MG63 (cell line): ENCODE measurements around the gene SLC66A1. TPM values are rescaled to one million over a fixed set of nuclear protein-coding genes. Genes with fewer than 3 reads are reported as not detected.
A peak's percentile ranks its signal among the peaks of the same experiment; 100 is the strongest.

Source experiments
- DNase-seq: peaks from one replicate; pipeline ENCODE4 v3.0.0-alpha.2; 2020
- H3K27me3 ChIP-seq: fragments of 250-450 bp; sonication (Bioruptor Pico); 2 replicates; pipeline ENCODE4 v1.5.1; 2020; ENCODE audit warnings: mild to moderate bottlenecking, moderate library complexity
- H3K36me3 ChIP-seq: fragments of 250-450 bp; sonication (Bioruptor Pico); 2 replicates; pipeline ENCODE4 v1.5.1; 2020; ENCODE audit warnings: mild to moderate bottlenecking, moderate library complexity
- H3K4me3 ChIP-seq: fragments of 250-450 bp; sonication (Bioruptor Pico); 2 replicates; pipeline ENCODE4 v1.5.1; 2020; ENCODE audit warnings: mild to moderate bottlenecking, moderate library complexity
- H3K9me3 ChIP-seq: fragments of 250-450 bp; sonication (Bioruptor Pico); 2 replicates; pipeline ENCODE4 v1.5.1; 2020; ENCODE audit warnings: mild to moderate bottlenecking, moderate library complexity
- total RNA-seq: library from RNA; depleted of rRNA; stranded (reverse); fragments of >200 nt; shearing (Covaris generic); gene quantifications from 2 replicates; pipeline ENCODE4 v1.2.3, GENCODE V29; 2014; ENCODE audit warnings: low replicate concordance

Gene SLC66A1
- total RNA-seq, 1 experiment from 2014 or later, result 19.9 TPM

- no peak overlapping the region for H3K4me3 ChIP-seq
- H3K9me3 ChIP-seq, result no peaks in the 10 kb centered on the region
- no peaks in the 10 kb centered on the region for H3K27me3 ChIP-seq
- H3K36me3 ChIP-seq, result peaks cover 8% of the 10 kb centered on the region
- DNase-seq, result no peak
These were observed 18.5 kb downstream of the SLC66A1 start for GRCh38 chr1:19330449-19331135.

GRCh38 chr1:19331262-19331878, 19.2 kb downstream of the SLC66A1 start:
- no peak overlapping the region for H3K4me3 ChIP-seq
- no peaks in the 10 kb centered on the region for H3K9me3 ChIP-seq
- no peak for DNase-seq
- H3K36me3 ChIP-seq, result peaks cover 2% of the 10 kb centered on the region; the same call in 1 of the 2 replicates
- H3K27me3 ChIP-seq, result no peaks in the 10 kb centered on the region

DNA sequence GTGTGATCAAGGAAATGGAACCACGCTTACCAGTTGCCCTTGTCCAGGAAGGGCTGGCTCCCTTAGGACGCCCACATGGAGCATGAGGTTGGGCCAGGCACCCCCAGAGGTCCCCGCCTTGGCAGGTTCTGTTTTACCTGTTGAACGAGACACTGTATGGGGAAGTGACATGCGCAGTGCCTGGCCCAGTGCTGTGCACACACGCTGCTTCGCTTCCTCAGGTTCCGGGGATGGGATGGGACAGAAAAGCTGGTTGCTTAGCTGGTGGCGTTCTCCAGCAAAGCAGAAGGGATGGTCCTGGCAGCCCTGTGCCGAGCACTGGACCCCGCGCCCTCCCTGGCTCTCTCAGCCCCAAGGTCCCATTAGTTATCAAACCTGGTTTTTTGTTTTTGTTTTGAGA, 20.7 kb downstream of the SLC66A1 start:
- H3K36me3 ChIP-seq, result no peaks in the 10 kb centered on the region
- no peak for DNase-seq
- no peaks in the 10 kb centered on the region for H3K9me3 ChIP-seq
- H3K4me3 ChIP-seq, result no peak overlapping the region
- H3K27me3 ChIP-seq, result no peaks in the 10 kb centered on the region

DNA sequence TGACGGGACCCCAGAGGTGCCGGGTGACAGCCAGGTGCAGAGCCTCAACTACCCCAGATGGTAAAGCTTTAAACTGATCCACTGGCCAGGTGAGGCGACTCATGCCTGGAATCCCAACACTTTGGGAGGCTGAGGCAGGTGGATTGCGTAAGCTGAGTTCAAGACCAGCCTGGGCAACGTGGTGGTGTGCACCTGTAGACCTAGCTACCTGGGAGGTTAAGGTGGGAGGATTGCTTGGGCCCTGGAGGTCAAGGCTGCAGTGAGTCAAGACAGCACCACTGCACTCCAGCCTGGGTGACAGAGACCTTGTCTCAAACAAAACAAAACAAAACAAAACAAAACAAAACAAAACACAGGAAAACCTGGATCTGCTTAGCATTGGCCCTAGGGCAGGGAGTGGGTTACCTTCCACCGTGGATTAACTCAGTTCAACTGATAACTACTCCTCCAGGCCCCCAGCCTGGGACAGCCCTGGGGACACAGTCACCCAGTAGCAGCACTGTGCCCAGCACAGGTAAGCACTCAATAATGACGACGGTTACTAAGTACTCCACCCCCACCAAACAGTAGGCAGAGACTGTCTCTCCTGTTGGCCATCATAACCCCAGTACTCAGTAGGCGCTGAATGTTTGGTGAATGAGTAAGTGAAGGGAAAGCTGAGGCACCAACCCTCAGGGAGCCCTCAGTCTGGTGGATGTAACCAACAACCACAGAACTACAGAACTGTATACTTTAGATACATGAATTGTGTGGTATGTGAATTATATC, 21.6 kb downstream of the SLC66A1 start:
- H3K36me3 ChIP-seq, result no peaks in the 10 kb centered on the region
- H3K27me3 ChIP-seq, result no peaks in the 10 kb centered on the region
- no peak for DNase-seq
- H3K9me3 ChIP-seq, result no peaks in the 10 kb centered on the region
- H3K4me3 ChIP-seq, result no peak overlapping the region

GRCh38 chr1:19336543-19336942, 24.4 kb downstream of the SLC66A1 start:
- DNase-seq, result peak; percentile 12
- no peaks in the 10 kb centered on the region for H3K27me3 ChIP-seq
- no peak overlapping the region for H3K4me3 ChIP-seq
- H3K36me3 ChIP-seq, result peaks cover 13% of the 10 kb centered on the region
- H3K9me3 ChIP-seq, result no peaks in the 10 kb centered on the region

DNA sequence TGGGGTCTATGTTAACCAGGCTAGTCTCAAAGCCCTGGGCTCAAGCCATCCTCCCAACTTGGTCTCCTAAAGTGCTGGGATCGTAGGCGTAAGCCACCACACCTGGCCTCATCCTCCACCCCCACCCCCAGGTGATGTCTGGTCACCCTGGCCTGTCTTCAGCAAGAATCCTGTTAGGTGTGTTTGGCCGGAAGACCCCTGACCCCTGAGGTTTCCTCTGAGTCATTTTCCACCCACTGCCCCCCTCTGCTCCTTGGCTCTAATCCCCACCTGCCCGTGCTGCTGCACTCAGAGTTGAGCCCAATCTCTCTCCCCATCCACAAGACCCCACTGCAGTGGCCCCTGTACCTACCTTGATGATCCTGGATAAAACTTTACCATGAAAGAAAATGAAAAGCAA, 25.2 kb downstream of the SLC66A1 start:
- DNase-seq, result no peak
- Histone ChIP-seq H3K27me3 (no peaks in the 10 kb centered on the region), H3K9me3 (no peaks in the 10 kb centered on the region), H3K4me3 (no peak overlapping the region), H3K36me3 (peaks cover 17% of the 10 kb centered on the region)

- Histone ChIP-seq H3K9me3 (no peaks in the 10 kb centered on the region), H3K36me3 (peaks cover 20% of the 10 kb centered on the region), H3K4me3 (no peak overlapping the region), H3K27me3 (no peaks in the 10 kb centered on the region)
- no peak for DNase-seq
These were observed 26.2 kb downstream of the SLC66A1 start for GRCh38 chr1:19338323-19338762.

DNA sequence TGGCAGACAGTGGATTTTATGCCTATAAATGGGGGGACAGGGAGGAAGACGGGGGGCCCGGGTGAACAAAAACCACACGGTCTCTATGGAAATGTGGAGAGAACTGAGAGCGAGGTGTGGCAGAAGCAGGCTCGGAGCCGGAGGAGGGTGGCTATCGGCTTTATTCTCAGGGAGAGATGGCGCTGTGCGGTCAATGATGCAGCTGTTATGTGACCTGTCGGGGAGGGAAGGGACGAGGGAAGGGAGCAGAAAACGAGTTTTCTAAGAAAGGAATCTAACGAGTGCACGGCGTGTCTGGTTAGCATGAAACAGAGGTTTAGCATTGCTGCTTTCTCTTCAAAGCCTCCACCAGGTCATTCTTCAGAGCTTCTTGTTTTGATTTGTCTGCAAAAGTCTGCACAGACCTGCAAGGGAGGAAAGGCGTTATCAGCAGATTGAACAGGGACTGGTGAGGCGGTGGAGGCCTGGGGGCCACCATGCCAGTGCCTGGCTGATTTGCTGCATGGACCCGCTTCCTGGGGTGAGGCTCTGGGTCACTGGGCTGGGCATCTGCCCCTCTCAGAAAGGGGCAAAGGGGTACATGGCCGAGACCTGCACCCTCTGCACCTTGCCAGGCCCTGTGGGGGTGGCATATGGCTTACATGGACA, 27.2 kb downstream of the SLC66A1 start:
- H3K9me3 ChIP-seq, result no peaks in the 10 kb centered on the region
- no peak for DNase-seq
- H3K27me3 ChIP-seq, result no peaks in the 10 kb centered on the region
- no peak overlapping the region for H3K4me3 ChIP-seq
- H3K36me3 ChIP-seq, result peaks cover 26% of the 10 kb centered on the region

GRCh38 chr1:19340387-19340937, 28.3 kb downstream of the SLC66A1 start:
- H3K4me3 ChIP-seq, result no peak overlapping the region
- peaks cover 35% of the 10 kb centered on the region for H3K36me3 ChIP-seq

GRCh38 chr1:19341201-19342061, 29.3 kb downstream of the SLC66A1 start:
- H3K9me3 ChIP-seq, result no peaks in the 10 kb centered on the region
- DNase-seq, result peak; percentile 66
- H3K36me3 ChIP-seq, result peaks cover 35% of the 10 kb centered on the region
- no peaks in the 10 kb centered on the region for H3K27me3 ChIP-seq
- no peak overlapping the region for H3K4me3 ChIP-seq

More at GRCh38 chr1:19340387-19340937, 28.3 kb downstream of the SLC66A1 start:
- DNase-seq, result no peak
- Histone ChIP-seq H3K9me3 (no peaks in the 10 kb centered on the region), H3K27me3 (no peaks in the 10 kb centered on the region)

DNA sequence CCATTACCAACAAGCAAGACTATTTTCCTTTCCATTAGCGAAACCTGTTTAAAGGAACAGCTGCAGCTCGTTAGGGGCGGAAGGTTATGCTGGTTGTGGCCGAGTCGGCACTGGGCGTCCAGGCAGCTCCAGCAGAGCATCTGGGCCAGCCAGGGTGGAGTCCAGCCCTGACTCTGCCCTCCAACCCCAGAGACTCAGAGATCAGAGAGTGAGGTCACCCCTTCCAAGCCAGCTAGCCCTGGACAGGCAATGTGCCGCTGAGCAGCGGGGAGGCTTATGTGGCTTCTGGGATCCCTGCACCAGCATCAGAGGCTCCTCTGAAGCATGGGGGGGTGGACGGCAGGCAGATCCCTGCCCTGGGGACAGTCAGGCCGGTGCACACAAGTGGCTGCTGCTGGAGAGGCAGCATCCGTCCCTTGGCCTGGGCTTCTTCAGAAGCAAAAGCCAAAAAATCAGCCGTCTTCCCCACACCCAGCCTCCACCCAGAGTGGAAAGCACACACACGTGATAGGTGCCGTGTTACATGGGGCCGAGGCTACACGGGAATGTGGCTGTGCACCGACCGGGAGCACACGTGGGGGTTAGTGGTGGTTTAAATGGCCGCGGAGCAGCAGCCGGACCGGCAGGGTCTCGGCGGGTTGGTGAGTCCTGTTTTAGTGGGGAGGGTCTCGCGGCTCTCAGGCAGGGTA, 30.1 kb downstream of the SLC66A1 start:
- H3K9me3 ChIP-seq, result no peaks in the 10 kb centered on the region
- no peaks in the 10 kb centered on the region for H3K27me3 ChIP-seq
- peaks cover 35% of the 10 kb centered on the region for H3K36me3 ChIP-seq
- no peak overlapping the region for H3K4me3 ChIP-seq
- DNase-seq, result no peak

DNA sequence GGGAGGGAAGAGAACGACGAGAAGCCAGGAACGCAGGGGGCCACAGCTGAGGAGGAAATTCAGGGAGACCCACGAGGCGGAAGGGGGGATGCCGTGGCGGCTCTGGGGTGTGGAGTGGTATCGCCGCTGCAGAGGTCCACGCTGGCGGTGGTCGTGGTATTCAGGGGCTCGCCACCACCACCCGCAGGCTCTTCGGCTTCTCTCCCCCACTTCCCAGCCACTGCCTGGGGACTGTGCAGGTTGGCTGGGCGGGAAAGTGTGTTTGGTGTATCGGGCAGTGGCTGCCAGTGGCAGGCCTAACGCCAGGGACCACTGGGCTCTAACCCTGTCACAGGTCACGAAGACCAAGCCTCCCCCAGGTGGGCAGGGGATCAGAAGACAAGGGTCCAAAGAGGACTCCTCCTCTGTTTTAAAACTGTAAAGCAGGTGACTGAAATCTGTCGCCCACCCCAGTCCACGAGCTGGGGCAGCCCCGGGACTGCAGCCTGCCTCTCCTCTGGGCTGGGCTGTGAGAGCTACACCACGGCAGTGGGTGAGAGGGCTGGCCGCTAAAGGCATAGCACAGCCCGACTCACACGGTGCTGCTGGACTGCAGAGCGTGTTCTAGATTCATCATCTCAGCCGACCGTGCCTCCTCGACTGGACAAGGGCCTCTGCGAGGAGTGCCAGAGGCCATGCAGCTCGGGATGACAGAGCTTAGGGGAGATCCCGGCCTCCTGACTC, 30.9 kb downstream of the SLC66A1 start:
- Histone ChIP-seq H3K27me3 (no peaks in the 10 kb centered on the region), H3K36me3 (peaks cover 35% of the 10 kb centered on the region), H3K9me3 (no peaks in the 10 kb centered on the region), H3K4me3 (no peak overlapping the region)
- no peak for DNase-seq

GRCh38 chr1:19343617-19344350, 31.7 kb downstream of the SLC66A1 start:
- no peaks in the 10 kb centered on the region for H3K9me3 ChIP-seq
- no peak overlapping the region for H3K4me3 ChIP-seq
- no peak for DNase-seq
- H3K36me3 ChIP-seq, result peaks cover 40% of the 10 kb centered on the region
- no peaks in the 10 kb centered on the region for H3K27me3 ChIP-seq

DNA sequence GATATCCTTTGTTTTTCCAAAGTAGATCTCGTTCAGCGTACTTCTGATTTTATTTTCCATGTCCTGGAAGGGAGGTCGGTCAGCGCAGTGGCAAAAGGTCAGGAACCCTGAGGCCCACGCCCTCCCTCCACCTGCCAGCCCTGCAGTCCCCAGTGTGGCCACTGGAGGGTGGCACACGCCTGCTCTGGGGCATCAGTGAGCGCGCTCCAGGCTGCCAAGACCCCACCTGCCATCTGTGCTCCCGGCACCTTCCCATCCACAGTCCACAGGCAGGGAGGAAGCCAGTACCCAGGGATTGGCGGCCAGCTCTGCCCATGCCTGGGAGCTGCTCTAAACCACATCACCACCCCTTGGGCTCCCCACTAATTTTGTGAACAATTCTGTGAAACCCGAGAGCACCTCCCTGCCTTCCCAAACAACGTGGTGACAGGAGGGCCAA, 32.3 kb downstream of the SLC66A1 start:
- Histone ChIP-seq H3K9me3 (no peaks in the 10 kb centered on the region), H3K36me3 (peaks cover 40% of the 10 kb centered on the region), H3K4me3 (no peak overlapping the region), H3K27me3 (no peaks in the 10 kb centered on the region)
- DNase-seq, result peak; percentile 46
